Keratinocyte (primary cell): Measurements from ENCODE around the gene DCLK2. TPM values are rescaled to one million over a fixed set of nuclear protein-coding genes. Genes with fewer than 3 reads are reported as not detected.

Experiments used
- DNase-seq: peaks from one replicate; pipeline ENCODE4 v3.0.0-alpha.2; 2011; ENCODE audit warnings: low read depth, missing footprints, low spot score
- FAIRE-seq: peaks from 2 replicates; lab custom pipeline; 2011; peaks lifted over from hg19 to GRCh38; lab: Jason Lieb, UNC
- H2AFZ ChIP-seq: 2 replicates; pipeline ENCODE4 v1.6.0; 2012; ENCODE audit warnings: low read length, control low read depth, inconsistent platforms; ENCODE audit not compliant: control insufficient read depth
- H3K27ac ChIP-seq: 2 replicates; pipeline ENCODE4 v1.5.1; 2011; ENCODE audit warnings: low read length; ENCODE audit not compliant: control insufficient read depth, insufficient read depth
- H3K27me3 ChIP-seq: 3 replicates; pipeline ENCODE4 v1.6.0; 2011; ENCODE audit warnings: low read length; ENCODE audit not compliant: control insufficient read depth, insufficient read depth; ENCODE audit errors: extremely low read depth
- H3K36me3 ChIP-seq, 2 experiments: 2 replicates in 1 of 2; 3 replicates in 1 of 2; pipeline ENCODE4 v1.5.1; 2011; ENCODE audit warnings: low read length in 2 of 2, mild to moderate bottlenecking in 1 of 2; ENCODE audit not compliant: control insufficient read depth in 2 of 2, insufficient read depth in 2 of 2; ENCODE audit errors: extremely low read depth in 1 of 2
- H3K4me1 ChIP-seq: 3 replicates; pipeline ENCODE4 v1.5.1; 2011; ENCODE audit warnings: low read length; ENCODE audit not compliant: control insufficient read depth, insufficient read depth; ENCODE audit errors: extremely low read depth
- H3K4me2 ChIP-seq: 3 replicates; pipeline ENCODE4 v1.6.0; 2011; ENCODE audit warnings: low read depth, low read length; ENCODE audit not compliant: control insufficient read depth, insufficient read depth; ENCODE audit errors: extremely low read depth
- H3K4me3 ChIP-seq, 3 experiments: fragments of 200-600 bp in 1 of 3; sonication (generic) in 1 of 3; 2 replicates in 2 of 3; 3 replicates in 1 of 3; pipeline ENCODE4 v1.5.1; 2011 to 2016; ENCODE audit warnings: low read length in 3 of 3, mild to moderate bottlenecking in 3 of 3, control low read depth in 2 of 3, inconsistent platforms in 1 of 3, low read depth in 1 of 3, mixed read lengths in 1 of 3, mixed run types in 1 of 3, moderate library complexity in 1 of 3; ENCODE audit not compliant: control insufficient read depth in 2 of 3, insufficient read depth in 2 of 3; ENCODE audit errors: extremely low read depth in 1 of 3
- H3K79me2 ChIP-seq: 2 replicates; pipeline ENCODE4 v1.6.0; 2012; ENCODE audit warnings: low read length; ENCODE audit not compliant: control insufficient read depth, insufficient read depth
- H3K9ac ChIP-seq: 3 replicates; pipeline ENCODE4 v1.6.0; 2011; ENCODE audit warnings: low read length; ENCODE audit not compliant: control insufficient read depth, insufficient read depth; ENCODE audit errors: extremely low read depth
- H3K9me1 ChIP-seq: 3 replicates; pipeline ENCODE4 v1.6.0; 2011; ENCODE audit warnings: low read length; ENCODE audit not compliant: control insufficient read depth, insufficient read depth; ENCODE audit errors: extremely low read depth
- H3K9me3 ChIP-seq: 2 replicates; pipeline ENCODE4 v1.5.1; 2012; ENCODE audit warnings: low read depth, low read length; ENCODE audit not compliant: control insufficient read depth
- H4K20me1 ChIP-seq: 3 replicates; pipeline ENCODE4 v1.6.0; 2011; ENCODE audit warnings: low read length; ENCODE audit not compliant: control insufficient read depth, insufficient read depth; ENCODE audit errors: extremely low read depth
- CTCF ChIP-seq, 3 experiments: IDR thresholded peaks in 1 of 3; conservative IDR thresholded peaks in 1 of 3; optimal IDR thresholded peaks in 1 of 3; 2 replicates in 2 of 3; 3 replicates in 1 of 3; pipeline versions ENCODE3 to v1.5.1; 2011; ENCODE audit warnings: low read length in 3 of 3, mild to moderate bottlenecking in 3 of 3, moderate library complexity in 2 of 3, control low read depth in 1 of 3, inconsistent platforms in 1 of 3; ENCODE audit not compliant: insufficient read depth in 2 of 3; ENCODE audit errors: extremely low read depth in 1 of 3
- EZH2 ChIP-seq: IDR thresholded peaks from one replicate; pipeline ENCODE4 v1.6.1; 2012; ENCODE audit warnings: inconsistent platforms, mild to moderate bottlenecking, low read length, moderate library complexity
- dilution Hi-C: fragments of 300-500 bp; cut with MboI; formaldehyde crosslinking; loops from one replicate; pipeline ENCODE4 v1.7.0; 2020; ENCODE audit warnings: low sequenced_read_pairs; ENCODE audit not compliant: extremely low pct_ligation_motif_present
- polyA plus RNA-seq, 5 experiments: library from polyadenylated mRNA; depleted of rRNA in 3 of 5; stranded (reverse) in 3 of 5; stranded (forward) in 1 of 5; unstranded in 1 of 5; fragments of >200 nt; gene quantifications; 1 replicate in 1 of 5; 2 replicates in 3 of 5; 3 replicates in 1 of 5; pipeline versions ENCODE4 v1.2.1 to v1.2.3, GENCODE V29; 2011 to 2012; ENCODE audit warnings: missing spikeins in 2 of 5, low read depth in 1 of 5, low replicate concordance in 1 of 5

The DCLK2 gene
- polyA plus RNA-seq, 1 donor (not counting 4 experiments of a cell fraction or from before 2014, with no cell fraction given): 0.07 TPM

DNA sequence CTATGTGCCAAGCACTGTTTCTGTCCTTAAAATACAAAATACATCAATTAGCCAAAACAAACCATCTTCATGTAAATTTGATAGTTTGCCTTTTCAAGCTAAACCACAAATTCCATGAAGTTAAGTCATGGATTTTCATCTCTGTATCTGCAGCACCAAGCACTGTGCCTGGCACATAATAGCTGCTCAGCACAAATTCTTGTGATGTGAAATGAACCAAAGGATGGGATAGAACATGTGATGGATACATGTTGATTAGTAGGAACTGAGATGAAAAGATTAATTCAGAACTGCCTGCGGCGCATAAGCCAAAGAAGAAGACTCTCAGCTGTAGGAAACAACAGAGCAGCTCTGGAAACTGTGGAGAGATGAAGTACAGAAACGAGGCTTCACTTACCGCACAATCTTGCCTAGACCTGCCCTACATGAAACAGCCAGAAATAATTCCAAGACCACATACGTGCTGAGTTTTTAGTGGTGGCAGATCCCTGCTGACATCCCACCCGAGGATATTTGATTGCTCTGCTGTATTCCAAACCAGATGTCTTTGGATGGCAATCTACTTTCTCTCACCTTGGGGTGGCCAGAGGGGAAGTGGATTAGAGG is 40.9 kb upstream of the DCLK2 start:
- Histone ChIP-seq H3K79me2 (no peaks in the 10 kb centered on the region), H3K4me1 (peaks cover 14% of the 10 kb centered on the region), H3K9me1 (no peaks in the 10 kb centered on the region), H3K27ac (peak overlapping the region; percentile 35), H3K9ac (peak overlapping the region; percentile 15), H3K36me3 (no peaks in the 10 kb centered on the region), H3K9me3 (no peaks in the 10 kb centered on the region), H3K4me3 (no peak overlapping the region), H2AFZ (peak overlapping the region; percentile 10), H3K4me2 (peak overlapping the region; percentile 52), H3K27me3 (no peaks in the 10 kb centered on the region), H4K20me1 (no peaks in the 10 kb centered on the region)
- TF ChIP-seq EZH2 (no peak), CTCF (optimal IDR thresholded peaks at IDR 0.05 in 1 of 3, IDR thresholded peaks at IDR 0.05 in 1 of 3, conservative IDR thresholded peaks at IDR 0.05 in 1 of 3; ENCODE audit: extremely low read depth in 1 of 3, insufficient read depth in 2 of 3, low read length in 3 of 3) (no peak)
- dilution Hi-C loops: no loop called here
- FAIRE-seq: peak; percentile 97
- peak; percentile 42 for DNase-seq

DNA sequence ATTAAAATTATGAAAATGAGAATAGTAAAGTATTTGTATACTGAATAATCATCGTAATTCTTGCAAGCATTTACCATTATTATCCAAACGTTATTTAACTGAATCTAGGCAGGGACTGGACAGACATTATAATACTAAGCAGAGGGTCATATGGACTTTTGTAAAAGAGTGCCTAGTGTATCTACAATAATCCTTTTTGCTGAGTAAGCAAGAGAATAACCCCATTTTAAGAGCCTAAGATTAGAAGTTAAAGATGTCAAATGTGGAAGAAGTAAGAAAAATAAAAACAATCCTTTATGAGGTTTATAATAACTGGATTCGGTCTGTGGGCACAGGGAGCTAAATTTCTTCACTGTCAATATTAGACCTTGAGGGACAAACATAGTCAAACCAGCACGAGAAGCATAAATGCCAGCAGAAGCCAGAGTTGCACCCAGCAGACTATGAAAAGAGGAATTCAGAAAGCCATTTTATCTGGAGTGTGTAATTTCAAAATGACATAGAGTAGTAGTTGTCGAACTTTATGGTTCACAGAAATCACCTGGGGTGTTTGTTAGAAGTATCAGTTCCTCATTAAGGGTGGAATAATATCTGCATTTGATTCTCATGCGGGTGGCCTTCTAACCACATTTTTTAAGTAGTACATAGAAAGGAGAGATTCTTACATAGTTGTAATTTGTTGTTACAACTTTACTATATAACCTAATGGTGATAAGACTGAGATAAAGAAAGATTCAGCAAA is 39.7 kb upstream of the DCLK2 start:
- H3K4me3 ChIP-seq: no peak overlapping the region
- no peaks in the 10 kb centered on the region for H3K79me2 ChIP-seq
- H2AFZ ChIP-seq: no peak overlapping the region
- TF ChIP-seq EZH2 (no peak), CTCF (optimal IDR thresholded peaks at IDR 0.05 in 1 of 3, IDR thresholded peaks at IDR 0.05 in 1 of 3, conservative IDR thresholded peaks at IDR 0.05 in 1 of 3; ENCODE audit: extremely low read depth in 1 of 3, insufficient read depth in 2 of 3, low read length in 3 of 3) (no peak)
- H3K36me3 ChIP-seq: no peaks in the 10 kb centered on the region
- dilution Hi-C loops: no loop called here
- no peak overlapping the region for H3K4me2 ChIP-seq
- peaks cover 14% of the 10 kb centered on the region for H3K4me1 ChIP-seq
- H3K9me3 ChIP-seq: no peaks in the 10 kb centered on the region
- no peaks in the 10 kb centered on the region for H3K27me3 ChIP-seq
- H3K9ac ChIP-seq: no peak overlapping the region
- FAIRE-seq (no peak), DNase-seq (no peak)
- no peak overlapping the region for H3K27ac ChIP-seq
- H3K9me1 ChIP-seq: no peaks in the 10 kb centered on the region
- H4K20me1 ChIP-seq: no peaks in the 10 kb centered on the region
